Heart left ventricle (tissue), 16 donors: ENCODE data around the gene UNC5C. TPM values are rescaled to one million over a fixed set of nuclear protein-coding genes. Genes with fewer than 3 reads are reported as not detected.
A peak's percentile ranks its signal among the peaks of the same experiment; 100 is the strongest.

Source experiments
- ATAC-seq, 4 donors: fragments of 200-7000 bp; cut with Tn5 transposase; one replicate each; pipeline ENCODE4 v1.9.1; 2020 to 2022; ENCODE audit warnings: moderate library complexity in 4 of 4, mild to moderate bottlenecking in 3 of 4, moderate number of reproducible peaks in 1 of 4
- DNase-seq, 5 donors: peaks; one replicate each; pipeline ENCODE4 v3.0.0-alpha.2; 2020
- H3K27ac ChIP-seq, 12 donors: fragments of 200-600 bp; sonication (generic) in 4 of 12; one replicate each; pipeline versions ENCODE4 v1.5.0 to v1.8.0; 2016 to 2022; ENCODE audit warnings: mild to moderate bottlenecking in 2 of 12
- H3K27me3 ChIP-seq, 9 donors: fragments of 200-600 bp; sonication (generic) in 2 of 9; one replicate each; pipeline versions ENCODE4 v1.5.1 to v1.8.0; 2016 to 2022; ENCODE audit warnings: mild to moderate bottlenecking in 3 of 9
- H3K36me3 ChIP-seq, 9 donors: fragments of 200-600 bp; sonication (generic) in 2 of 9; one replicate each; pipeline versions ENCODE4 v1.5.0 to v1.8.0; 2018 to 2022; ENCODE audit warnings: mild to moderate bottlenecking in 2 of 9
- H3K4me1 ChIP-seq, 12 donors: fragments of 200-600 bp; sonication (generic) in 4 of 12; one replicate each; pipeline versions ENCODE4 v1.5.0 to v1.8.0; 2016 to 2022; ENCODE audit warnings: mild to moderate bottlenecking in 3 of 12
- H3K4me3 ChIP-seq, 12 donors: fragments of 200-600 bp; sonication (generic) in 4 of 12; one replicate each; pipeline versions ENCODE4 v1.5.0 to v1.8.0; 2017 to 2022; ENCODE audit warnings: mild to moderate bottlenecking in 9 of 12, moderate library complexity in 4 of 12
- H3K9me3 ChIP-seq, 12 donors: fragments of 200-600 bp; sonication (generic) in 4 of 12; one replicate each; pipeline versions ENCODE4 v1.5.0 to v1.8.0; 2016 to 2022; ENCODE audit warnings: mild to moderate bottlenecking in 1 of 12
- CTCF ChIP-seq, 12 donors: fragments of 200-600 bp; sonication (generic) in 4 of 12; IDR thresholded peaks; one replicate each; pipeline versions ENCODE4 v1.5.0 to v1.8.0; 2018 to 2022; ENCODE audit warnings: antibody characterized with exemption in 12 of 12, mild to moderate bottlenecking in 5 of 12
- POLR2A ChIP-seq, 2 donors: fragments of 450-650 bp; IDR thresholded peaks; one replicate each; pipeline ENCODE4 v1.6.1; 2017; ENCODE audit warnings: antibody characterized with exemption in 2 of 2, mild to moderate bottlenecking in 2 of 2, moderate library complexity in 2 of 2
- WGBS, 4 donors: extraction: QIAGEN DNeasy Blood & Tissue Kit in 2 of 4; methylation state at CpG; one replicate each; pipeline versions ENCODE4 v1.1.5 to v1.1.7; 2013 to 2018; 5-methylcytosine and 5-hydroxymethylcytosine counted together
- intact Hi-C, 10 donors: fragments of 100-400 bp; cut with DNase I; formaldehyde crosslinking; loops; one replicate each; pipeline versions ENCODE4 v1.11.1 to v1.14.2; 2022
- polyA plus RNA-seq, 2 donors: library from polyadenylated mRNA; stranded (reverse); fragments of 200-250 nt; gene quantifications; one replicate each; pipeline ENCODE4 v1.2.3, GENCODE V29; 2013
- total RNA-seq, 9 donors: library from RNA; depleted of rRNA in 2 of 9; stranded (reverse); fragments of >200 nt in 2 of 9; fragmentation: NEBNext Ultra II Directional in 3 of 9; extraction: Animal tissue kit (Norgen Biotek cat#: 25700) in 3 of 9; gene quantifications; one replicate each; pipeline versions ENCODE4 v1.1.0 to v1.2.4, GENCODE V29; 2016 to 2023
- donor health status: ischemic (EF 13 %, LVEDD 7.1; RV severe dilation, severe dysfunction).
- donor health status: healthy with polysubstance abuse.
- donor health status: DM: no; HTN: yes; CAD: no.
- donor health status: DM: no; HTN: no; CAD: no.
- donor health status: ischemic (EF 25% LVEDD 6.9; RV normal size, moderate dysfunction).
- donor health status: ischemic (EF 25% LVEDD 5.7; RV mildly dilated, moderate dysfunction).
- donor health status: healthy.
- donor health status: DM: yes; HTN: yes; CAD: no.
- donor health status: ischemic (EF 35%, LVEDD 5.7; RV mildly dilated, moderate dysfunction).
- donor health status: nonischemic (EF 11% LVEDD 7.7; RV severe dilation, severe dysfunction).
- donor health status: DM: yes; HTN: yes; CAD: no.
- donor health status: PGD.
- donor health status: ischemic (EF 29% LVEDD 5.4; RV normal size, mild dysfunction).
- donor health status: nonischemic (EF 23%, LVEDD 6.1; RV moderate dilation, normal function).

Gene UNC5C
- total and polyA plus RNA-seq, 11 donors, result 0.23 to 2.8 (median 1.7) TPM

- Histone ChIP-seq H3K9me3 (no peaks in the 10 kb centered on the region), H3K27me3 (no peaks in the 10 kb centered on the region), H3K36me3 (no peaks in the 10 kb centered on the region), H3K4me3 (no peak overlapping the region), H3K27ac (no peak overlapping the region), H3K4me1 (no peaks in the 10 kb centered on the region)
- ATAC-seq (no peak), DNase-seq (no peak)
- TF ChIP-seq CTCF (IDR thresholded peaks at IDR 0.05) (no peak), POLR2A (IDR thresholded peaks at IDR 0.05) (no peak)
- intact Hi-C loops, result no loop called here
- WGBS, 4 donors, result 35 to 47% (median 39%) methylated on average over 4 of the region's 4 CpGs
These were observed 126.9 kb downstream of the UNC5C start for GRCh38 chr4:95421869-95422268.

- Histone ChIP-seq H3K4me3 (no peak overlapping the region), H3K9me3 (no peaks in the 10 kb centered on the region), H3K27ac (no peak overlapping the region), H3K36me3 (no peaks in the 10 kb centered on the region), H3K4me1 (peaks cover 0 to 10% (median 0%) of the 10 kb centered on the region in 12 donors), H3K27me3 (no peaks in the 10 kb centered on the region)
- TF ChIP-seq CTCF (IDR thresholded peaks at IDR 0.05), result no peak
- TF ChIP-seq POLR2A (IDR thresholded peaks at IDR 0.05), result no peak
- WGBS, 4 donors, result 44 to 76% (median 65%) methylated on average over 3 of the region's 3 CpGs
- intact Hi-C loops, result no loop called here
- no peak for DNase-seq
- no peak for ATAC-seq
These were observed 131.2 kb downstream of the UNC5C start for GRCh38 chr4:95417531-95417930.

- H3K27ac ChIP-seq, result peak overlapping the region in 2 of 12 donors; percentile 21 to 36
- intact Hi-C loops, result no loop called here
- TF ChIP-seq POLR2A (IDR thresholded peaks at IDR 0.05) (no peak), CTCF (IDR thresholded peaks at IDR 0.05) (no peak)
- H3K36me3 ChIP-seq, result no peaks in the 10 kb centered on the region
- no peaks in the 10 kb centered on the region for H3K27me3 ChIP-seq
- H3K9me3 ChIP-seq, result no peaks in the 10 kb centered on the region
- H3K4me1 ChIP-seq, result peaks cover 0 to 17% (median 0%) of the 10 kb centered on the region in 12 donors
- 50 to 66% (median 55%) methylated on average over 3 of the region's 3 CpGs for WGBS, 4 donors
- no peak overlapping the region for H3K4me3 ChIP-seq
- ATAC-seq (peak in 1 of 4 donors; percentile 53), DNase-seq (no peak)
These were observed 133.4 kb downstream of the UNC5C start for GRCh38 chr4:95415346-95415771.

GRCh38 chr4:95411371-95412088, 137.2 kb downstream of the UNC5C start:
- H3K27me3 ChIP-seq, result no peaks in the 10 kb centered on the region
- H3K4me1 ChIP-seq, result peaks cover 0 to 17% (median 0%) of the 10 kb centered on the region in 12 donors
- WGBS, 4 donors, result 37 to 54% (median 48%) methylated on average over 4 of the region's 4 CpGs
- no peaks in the 10 kb centered on the region for H3K36me3 ChIP-seq
- H3K4me3 ChIP-seq, result no peak overlapping the region
- intact Hi-C loops, result no loop called here
- no peak overlapping the region for H3K27ac ChIP-seq
- TF ChIP-seq POLR2A (IDR thresholded peaks at IDR 0.05) (no peak), CTCF (IDR thresholded peaks at IDR 0.05) (no peak)
- ATAC-seq (no peak), DNase-seq (no peak)
- H3K9me3 ChIP-seq, result no peaks in the 10 kb centered on the region
